ENCODE data around the gene SLC10A7.

- TF ChIP-seq CTCF (conservative IDR thresholded peaks at IDR 0.05; ENCODE audit: low read depth, low read length) (no peak), EZH2 (IDR thresholded peaks at IDR 0.05; ENCODE audit: borderline replicate concordance, low read depth, low read length, poor library complexity, severe bottlenecking) (no peak)
Observed at GRCh38 chr4:146335763-146336409, 185.9 kb downstream of the SLC10A7 start.
